Measurements from ENCODE around the gene MYLK.
"Not testable (repeated sequence)": the region's sequence is repeated elsewhere in the genome, so short reads cannot be mapped to it uniquely, and the experiment has no call there.

MYLK gene

GRCh38 chr3:123717451-123717850, 166.7 kb downstream of the MYLK start:
- not testable (repeated sequence) for DNase-seq

- DNase-seq, result no peak
Measured at GRCh38 chr3:123716411-123716810, 167.7 kb downstream of the MYLK start.

- no peak for DNase-seq
Measured at GRCh38 chr3:123713211-123713610, 170.9 kb downstream of the MYLK start.

GRCh38 chr3:123712077-123712860, 171.9 kb downstream of the MYLK start:
- no peak for DNase-seq

- no peak for DNase-seq
Measured at GRCh38 chr3:123711356-123711755, 172.8 kb downstream of the MYLK start.

- no peak for DNase-seq
Measured at GRCh38 chr3:123708531-123708930, 175.6 kb downstream of the MYLK start.

- not testable (repeated sequence) for DNase-seq
Measured at GRCh38 chr3:123707641-123708040, 176.5 kb downstream of the MYLK start.

GRCh38 chr3:123706871-123707270, 177.3 kb downstream of the MYLK start:
- no peak for DNase-seq

- no peak for DNase-seq
Measured at GRCh38 chr3:123705488-123706285, 178.4 kb downstream of the MYLK start.

GRCh38 chr3:123703663-123704062, 180.5 kb downstream of the MYLK start:
- DNase-seq, result not testable (repeated sequence)

- no peak for DNase-seq
Measured at GRCh38 chr3:123702720-123703119, 181.4 kb downstream of the MYLK start.

- DNase-seq, result not testable (repeated sequence)
Measured at GRCh38 chr3:123702057-123702456, 182.1 kb downstream of the MYLK start.

- DNase-seq, result no peak
Measured at GRCh38 chr3:123700791-123701722, 183.1 kb downstream of the MYLK start.

- no peak for DNase-seq
Measured at GRCh38 chr3:123698813-123699212, 185.3 kb downstream of the MYLK start.

- DNase-seq, result no peak
Measured at GRCh38 chr3:123696808-123697207, 187.3 kb downstream of the MYLK start.

- DNase-seq, result no peak
Measured at GRCh38 chr3:123695731-123696640, 188.1 kb downstream of the MYLK start.

- no peak for DNase-seq
Measured at GRCh38 chr3:123695152-123695551, 189.0 kb downstream of the MYLK start.

- no peak for DNase-seq
Measured at GRCh38 chr3:123694366-123695087, 189.6 kb downstream of the MYLK start.

GRCh38 chr3:123693584-123694190, 190.4 kb downstream of the MYLK start:
- DNase-seq, result no peak

- DNase-seq, result no peak
Measured at GRCh38 chr3:123692671-123693070, 191.5 kb downstream of the MYLK start.

- DNase-seq, result no peak
Measured at GRCh38 chr3:123692041-123692440, 192.1 kb downstream of the MYLK start.

Measured in activated CD4-positive, CD25-positive, alpha-beta regulatory T cell treated with anti-CD3 and anti-CD28 coated beads, Interleukin-2, amount 50 U/mL, for 72 hours (primary cell).